KMS-11 (cell line): ENCODE measurements around the gene YY1.

Experiments used
- H2AFZ ChIP-seq: fragments of 200-600 bp; sonication (generic); 2 replicates; pipeline ENCODE4 v1.6.1; 2016; ENCODE audit warnings: antibody characterized with exemption, mixed run types, low read depth
- H3K27ac ChIP-seq: fragments of 200-600 bp; sonication (generic); 2 replicates; pipeline ENCODE4 v1.6.1; 2016; ENCODE audit warnings: mild to moderate bottlenecking, mixed run types
- H3K27me3 ChIP-seq: fragments of 200-600 bp; sonication (generic); 2 replicates; pipeline ENCODE4 v1.6.1; 2017; ENCODE audit warnings: mild to moderate bottlenecking, low read depth, mixed run types, moderate library complexity; ENCODE audit not compliant: insufficient read depth
- H3K36me3 ChIP-seq: fragments of 200-600 bp; sonication (generic); 2 replicates; pipeline ENCODE4 v1.6.1; 2017; ENCODE audit warnings: mild to moderate bottlenecking, mixed run types; ENCODE audit not compliant: insufficient read depth
- H3K4me1 ChIP-seq: fragments of 200-600 bp; sonication (generic); 2 replicates; pipeline ENCODE4 v1.6.1; 2016; ENCODE audit warnings: mild to moderate bottlenecking, low read depth, mixed run types; ENCODE audit not compliant: poor library complexity, severe bottlenecking
- H3K4me2 ChIP-seq: fragments of 200-600 bp; sonication (generic); 2 replicates; pipeline ENCODE4 v1.7.0; 2016; ENCODE audit warnings: mild to moderate bottlenecking, mixed run types
- H3K4me3 ChIP-seq: fragments of 200-600 bp; sonication (generic); IDR thresholded peaks from 2 replicates; pipeline ENCODE4 v1.6.1; 2017; ENCODE audit warnings: low read depth, low read length, mixed read lengths; ENCODE audit not compliant: insufficient read depth
- H3K79me2 ChIP-seq: fragments of 200-600 bp; sonication (generic); 2 replicates; pipeline ENCODE4 v1.6.1; 2016; ENCODE audit warnings: low read depth, mixed run types; ENCODE audit not compliant: insufficient read depth
- H3K9ac ChIP-seq: fragments of 200-600 bp; sonication (generic); 2 replicates; pipeline ENCODE4 v1.6.1; 2016; ENCODE audit warnings: mild to moderate bottlenecking, mixed run types
- H4K20me1 ChIP-seq: fragments of 200-600 bp; sonication (generic); 2 replicates; pipeline ENCODE4 v1.6.1; 2016; ENCODE audit warnings: mild to moderate bottlenecking, mixed run types; ENCODE audit not compliant: insufficient read depth
- CTCF ChIP-seq: fragments of 200-600 bp; sonication (generic); conservative IDR thresholded peaks from 2 replicates; pipeline ENCODE4 v1.6.1; 2017; ENCODE audit warnings: low read depth, mild to moderate bottlenecking, antibody characterized with exemption, low read length, moderate library complexity, mixed read lengths

The YY1 gene

GRCh38 chr14:100250732-100251465, 12.0 kb downstream of the YY1 start:
- no peak overlapping the region for H3K4me2 ChIP-seq
- H4K20me1 ChIP-seq: peaks cover 85% of the 10 kb centered on the region
- no peaks in the 10 kb centered on the region for H3K27me3 ChIP-seq
- no peak overlapping the region for H3K4me3 ChIP-seq
- H2AFZ ChIP-seq: no peak overlapping the region
- H3K79me2 ChIP-seq: peaks cover 97% of the 10 kb centered on the region
- no peak for TF ChIP-seq CTCF
- no peak overlapping the region for H3K27ac ChIP-seq
- no peak overlapping the region for H3K9ac ChIP-seq
- H3K36me3 ChIP-seq: peaks cover 3% of the 10 kb centered on the region; the same call in 1 of the 2 replicates
- H3K4me1 ChIP-seq: peaks cover 36% of the 10 kb centered on the region

DNA sequence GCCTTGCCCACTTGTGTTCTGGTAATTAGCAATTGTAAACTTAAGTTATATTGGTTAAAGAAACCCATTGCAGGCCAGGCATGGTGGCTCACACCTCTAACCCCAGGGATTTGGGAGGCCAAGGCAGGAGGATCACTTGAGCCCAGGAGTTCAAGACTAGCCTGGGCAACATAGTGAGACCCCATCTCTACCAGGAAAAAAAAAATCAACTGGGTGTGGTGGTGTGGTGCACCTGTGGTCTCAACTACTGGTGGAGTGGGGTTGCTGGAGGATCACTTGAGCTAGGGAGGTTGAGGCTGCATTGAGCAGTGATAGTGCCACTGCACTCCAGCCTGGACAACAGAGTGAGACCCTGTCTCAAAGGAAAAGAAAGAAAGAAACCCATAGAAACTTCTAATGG, 13.7 kb downstream of the YY1 start:
- Histone ChIP-seq H4K20me1 (peaks cover 83% of the 10 kb centered on the region), H3K27me3 (no peaks in the 10 kb centered on the region), H3K4me3 (no peak overlapping the region), H2AFZ (no peak overlapping the region), H3K4me2 (no peak overlapping the region), H3K36me3 (peaks cover 1% of the 10 kb centered on the region; the same call in 1 of the 2 replicates), H3K27ac (no peak overlapping the region), H3K79me2 (peaks cover 97% of the 10 kb centered on the region), H3K9ac (no peak overlapping the region), H3K4me1 (peaks cover 51% of the 10 kb centered on the region)
- no peak for TF ChIP-seq CTCF

- peaks cover 96% of the 10 kb centered on the region for H3K79me2 ChIP-seq
- peaks cover 82% of the 10 kb centered on the region for H4K20me1 ChIP-seq
- TF ChIP-seq CTCF: no peak
- no peak overlapping the region for H3K4me2 ChIP-seq
- no peaks in the 10 kb centered on the region for H3K27me3 ChIP-seq
- no peak overlapping the region for H3K4me3 ChIP-seq
- H3K27ac ChIP-seq: no peak overlapping the region
- H2AFZ ChIP-seq: no peak overlapping the region
- peaks cover 57% of the 10 kb centered on the region for H3K4me1 ChIP-seq
- no peak overlapping the region for H3K9ac ChIP-seq
- no peaks in the 10 kb centered on the region for H3K36me3 ChIP-seq
Observed at GRCh38 chr14:100256339-100256895, 17.5 kb downstream of the YY1 start.

GRCh38 chr14:100261621-100262020, 22.7 kb downstream of the YY1 start:
- no peak overlapping the region for H3K27ac ChIP-seq
- TF ChIP-seq CTCF: no peak
- H3K4me2 ChIP-seq: no peak overlapping the region
- H4K20me1 ChIP-seq: peaks cover 58% of the 10 kb centered on the region
- H2AFZ ChIP-seq: no peak overlapping the region
- H3K36me3 ChIP-seq: no peaks in the 10 kb centered on the region
- peaks cover 98% of the 10 kb centered on the region for H3K79me2 ChIP-seq
- peaks cover 29% of the 10 kb centered on the region for H3K4me1 ChIP-seq
- H3K9ac ChIP-seq: no peak overlapping the region
- H3K4me3 ChIP-seq: no peak overlapping the region
- no peaks in the 10 kb centered on the region for H3K27me3 ChIP-seq
